WTC11 (cell line): ENCODE data around the gene NDUFAF4.

ENCODE experiments used
- ATF6 ChIP-seq: sonication (generic); formaldehyde crosslinking; IDR thresholded peaks from 2 replicates; pipeline ENCODE4 v1.8.1; 2023; ENCODE audit warnings: mild to moderate bottlenecking, missing genetic modification reagents
- CTCF ChIP-seq: fragments of 200-600 bp; IDR thresholded peaks from 2 replicates; pipeline ENCODE4 v1.8.0; 2022; ENCODE audit warnings: antibody characterized with exemption
- USF2 ChIP-seq: sonication (generic); formaldehyde crosslinking; IDR thresholded peaks from 2 replicates; pipeline ENCODE4 v1.8.1; 2023; ENCODE audit warnings: mild to moderate bottlenecking, missing genetic modification reagents, moderate library complexity
- TF ChIP-seq, protein P1 (sequence below): fragments of 250-450 bp; sonication (Bioruptor Pico); IDR thresholded peaks from 2 replicates; pipeline ENCODE4 v1.9.0; 2021; ENCODE audit warnings: moderate library complexity, mild to moderate bottlenecking, inconsistent platforms, borderline replicate concordance
- TF ChIP-seq, protein P2 (sequence below): sonication (generic); formaldehyde crosslinking; IDR thresholded peaks from 2 replicates; pipeline ENCODE4 v1.8.1; 2022; ENCODE audit warnings: low read depth, missing genetic modification reagents, borderline replicate concordance

DNA sequence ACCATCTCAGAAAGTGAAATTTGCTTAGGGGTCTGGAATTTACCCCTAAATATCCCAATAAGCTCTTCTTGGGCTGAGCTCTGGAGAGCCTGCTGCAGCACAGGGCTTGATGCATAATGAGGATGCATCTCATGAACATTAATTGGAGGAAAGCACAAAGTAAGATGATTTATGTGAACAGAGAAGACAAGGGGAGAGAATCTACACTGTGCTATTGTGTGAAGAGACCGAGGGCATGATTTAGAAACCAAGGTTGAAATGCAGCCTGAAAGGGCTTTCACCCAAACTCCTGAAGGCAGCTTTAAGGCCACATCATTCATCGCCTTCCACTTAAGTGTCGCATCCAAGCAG is 32.7 kb downstream of the NDUFAF4 start:
- TF ChIP-seq USF2 (CRISPR knock-in tag) (no peak), CTCF (no peak), ATF6 (CRISPR knock-in tag) (no peak)
- TF ChIP-seq, protein P1, sequence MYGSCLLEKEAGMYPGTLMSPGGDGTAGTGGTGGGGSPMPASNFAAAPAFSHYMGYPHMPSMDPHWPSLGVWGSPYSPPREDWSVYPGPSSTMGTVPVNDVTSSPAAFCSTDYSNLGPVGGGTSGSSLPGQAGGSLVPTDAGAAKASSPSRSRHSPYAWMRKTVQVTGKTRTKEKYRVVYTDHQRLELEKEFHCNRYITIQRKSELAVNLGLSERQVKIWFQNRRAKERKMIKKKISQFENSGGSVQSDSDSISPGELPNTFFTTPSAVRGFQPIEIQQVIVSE (CRISPR knock-in tag), result no peak
- TF ChIP-seq, protein P2, sequence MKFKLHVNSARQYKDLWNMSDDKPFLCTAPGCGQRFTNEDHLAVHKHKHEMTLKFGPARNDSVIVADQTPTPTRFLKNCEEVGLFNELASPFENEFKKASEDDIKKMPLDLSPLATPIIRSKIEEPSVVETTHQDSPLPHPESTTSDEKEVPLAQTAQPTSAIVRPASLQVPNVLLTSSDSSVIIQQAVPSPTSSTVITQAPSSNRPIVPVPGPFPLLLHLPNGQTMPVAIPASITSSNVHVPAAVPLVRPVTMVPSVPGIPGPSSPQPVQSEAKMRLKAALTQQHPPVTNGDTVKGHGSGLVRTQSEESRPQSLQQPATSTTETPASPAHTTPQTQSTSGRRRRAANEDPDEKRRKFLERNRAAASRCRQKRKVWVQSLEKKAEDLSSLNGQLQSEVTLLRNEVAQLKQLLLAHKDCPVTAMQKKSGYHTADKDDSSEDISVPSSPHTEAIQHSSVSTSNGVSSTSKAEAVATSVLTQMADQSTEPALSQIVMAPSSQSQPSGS (CRISPR knock-in tag), result no peak
